Measurements from ENCODE around the gene KRT27.

The KRT27 gene

GRCh38 chr17:40730970-40731369 lies 51.4 kb downstream of the KRT27 start:
- peaks cover 0 to 13% of the 10 kb centered on the region in 2 donors for H3K27me3 ChIP-seq (ENCODE audit: control insufficient read depth in 2 of 2, insufficient read depth in 2 of 2, low read length in 2 of 2)
- no peak overlapping the region for H3K27ac ChIP-seq (ENCODE audit: low read depth in 2 of 2, low read length in 2 of 2)
- H3K4me1 ChIP-seq (ENCODE audit: control insufficient read depth in 2 of 2, insufficient read depth in 2 of 2, low read length in 2 of 2): no peaks in the 10 kb centered on the region
- no peaks in the 10 kb centered on the region for H3K9me3 ChIP-seq (ENCODE audit: control insufficient read depth in 2 of 2, low read length in 2 of 2)
- H3K36me3 ChIP-seq (ENCODE audit: control insufficient read depth in 2 of 2, insufficient read depth in 2 of 2, low read length in 2 of 2): no peaks in the 10 kb centered on the region
- no peak overlapping the region for H3K4me3 ChIP-seq (ENCODE audit: low read length in 2 of 2)
- no peak overlapping the region for H3K9ac ChIP-seq (ENCODE audit: low read depth in 1 of 2, low read length in 2 of 2)

GRCh38 chr17:40727447-40728231 lies 54.7 kb downstream of the KRT27 start:
- no peaks in the 10 kb centered on the region for H3K36me3 ChIP-seq (ENCODE audit: control insufficient read depth in 2 of 2, insufficient read depth in 2 of 2, low read length in 2 of 2)
- H3K4me3 ChIP-seq (ENCODE audit: low read length in 2 of 2): no peak overlapping the region
- no peak overlapping the region for H3K27ac ChIP-seq (ENCODE audit: low read depth in 2 of 2, low read length in 2 of 2)
- no peak overlapping the region for H3K9ac ChIP-seq (ENCODE audit: low read depth in 1 of 2, low read length in 2 of 2)
- H3K4me1 ChIP-seq (ENCODE audit: control insufficient read depth in 2 of 2, insufficient read depth in 2 of 2, low read length in 2 of 2): no peaks in the 10 kb centered on the region
- H3K9me3 ChIP-seq (ENCODE audit: control insufficient read depth in 2 of 2, low read length in 2 of 2): no peaks in the 10 kb centered on the region
- H3K27me3 ChIP-seq (ENCODE audit: control insufficient read depth in 2 of 2, insufficient read depth in 2 of 2, low read length in 2 of 2): peaks cover 0 to 7% of the 10 kb centered on the region in 2 donors

GRCh38 chr17:40726919-40727318 lies 55.4 kb downstream of the KRT27 start:
- H3K9ac ChIP-seq (ENCODE audit: low read depth in 1 of 2, low read length in 2 of 2): no peak overlapping the region
- H3K4me1 ChIP-seq (ENCODE audit: control insufficient read depth in 2 of 2, insufficient read depth in 2 of 2, low read length in 2 of 2): no peaks in the 10 kb centered on the region
- H3K27ac ChIP-seq (ENCODE audit: low read depth in 2 of 2, low read length in 2 of 2): no peak overlapping the region
- H3K9me3 ChIP-seq (ENCODE audit: control insufficient read depth in 2 of 2, low read length in 2 of 2): no peaks in the 10 kb centered on the region
- H3K4me3 ChIP-seq (ENCODE audit: low read length in 2 of 2): no peak overlapping the region
- H3K36me3 ChIP-seq (ENCODE audit: control insufficient read depth in 2 of 2, insufficient read depth in 2 of 2, low read length in 2 of 2): no peaks in the 10 kb centered on the region
- peaks cover 0 to 7% of the 10 kb centered on the region in 2 donors for H3K27me3 ChIP-seq (ENCODE audit: control insufficient read depth in 2 of 2, insufficient read depth in 2 of 2, low read length in 2 of 2)

All from mucosa of rectum (tissue), 2 donors.